Glomerular visceral epithelial cell (primary cell): ENCODE measurements around the gene SGTA.

Experiments used
- DNase-seq: peaks from one replicate; pipeline ENCODE4 v3.0.0-alpha.2; 2016; ENCODE audit errors: extremely low spot score

The SGTA gene

GRCh38 chr19:2770055-2771013 is 12.7 kb downstream of the SGTA start:
- no peak for DNase-seq

- no peak for DNase-seq
Observed at GRCh38 chr19:2769218-2769617, 13.9 kb downstream of the SGTA start.

GRCh38 chr19:2768365-2769132 is 14.5 kb downstream of the SGTA start:
- no peak for DNase-seq

GRCh38 chr19:2767688-2768087 is 15.4 kb downstream of the SGTA start:
- DNase-seq: no peak

- DNase-seq: no peak
Observed at GRCh38 chr19:2766594-2767372, 16.3 kb downstream of the SGTA start.

- no peak for DNase-seq
Observed at GRCh38 chr19:2765376-2765775, 17.7 kb downstream of the SGTA start.

- no peak for DNase-seq
Observed at GRCh38 chr19:2764945-2765344, 18.1 kb downstream of the SGTA start.

GRCh38 chr19:2763687-2764086 is 19.4 kb downstream of the SGTA start:
- no peak for DNase-seq

- DNase-seq: no peak
Observed at GRCh38 chr19:2762783-2763496, 20.1 kb downstream of the SGTA start.

- no peak for DNase-seq
Observed at GRCh38 chr19:2761876-2762782, 20.9 kb downstream of the SGTA start.

GRCh38 chr19:2761309-2761677 is 21.8 kb downstream of the SGTA start:
- DNase-seq: no peak

- DNase-seq: no peak
Observed at GRCh38 chr19:2759965-2760364, 23.1 kb downstream of the SGTA start.

- no peak for DNase-seq
Observed at GRCh38 chr19:2759362-2759761, 23.7 kb downstream of the SGTA start.

- no peak for DNase-seq
Observed at GRCh38 chr19:2758601-2759313, 24.3 kb downstream of the SGTA start.

GRCh38 chr19:2756921-2757881 is 25.9 kb downstream of the SGTA start:
- DNase-seq: no peak

- no peak for DNase-seq
Observed at GRCh38 chr19:2756477-2756876, 26.6 kb downstream of the SGTA start.

GRCh38 chr19:2755811-2756210 is 27.3 kb downstream of the SGTA start:
- DNase-seq: no peak

GRCh38 chr19:2755448-2755705 is 27.7 kb downstream of the SGTA start:
- no peak for DNase-seq
